ENCODE results near the gene KCNQ1. TPM values are rescaled to one million over a fixed set of nuclear protein-coding genes. Genes with fewer than 3 reads are reported as not detected.

Gene KCNQ1
- total and polyA plus RNA-seq, 7 experiments from 2014 or later: 14.7 to 46.4 (median 36.9) TPM

DNA sequence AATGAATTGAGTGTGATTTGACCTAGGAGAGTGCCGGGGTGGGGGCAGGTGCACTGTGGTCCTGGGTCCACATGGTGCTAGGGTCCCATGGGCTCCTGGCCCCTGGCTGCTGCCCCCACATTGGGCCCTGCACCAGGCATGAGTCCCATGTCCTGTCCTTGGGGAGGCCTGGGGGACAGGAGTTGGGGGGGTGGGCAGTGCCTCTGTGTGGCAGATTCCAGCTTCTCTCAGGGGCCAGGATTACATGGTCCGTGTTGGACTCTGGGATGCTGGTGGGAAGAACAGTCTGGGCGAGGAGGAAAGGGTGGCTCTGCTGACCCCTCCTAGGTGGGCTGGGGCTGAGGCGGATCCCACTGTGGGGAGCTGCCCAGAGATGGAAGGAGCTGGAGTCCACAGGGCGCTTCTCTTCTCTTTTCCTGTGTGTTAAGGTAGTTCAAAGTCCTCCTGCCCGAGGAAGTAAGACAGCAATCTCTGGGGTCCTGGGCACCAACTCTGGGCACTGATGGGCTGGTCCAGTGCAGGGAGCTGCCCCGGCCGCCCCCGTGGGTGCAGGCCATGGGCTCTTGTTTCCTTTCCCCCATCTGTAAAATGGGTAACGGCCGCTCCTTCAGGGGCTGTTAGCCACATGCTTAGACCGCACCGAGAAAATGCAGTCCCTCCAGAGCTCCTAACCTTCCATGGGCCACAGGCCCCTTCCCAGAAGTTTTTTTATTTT, 19.8 kb downstream of the KCNQ1 start:
- no peak for ATAC-seq
- no peak for DNase-seq
- H3K4me3 ChIP-seq (ENCODE audit: low read length): no peak overlapping the region
- CTCF ChIA-PET: interaction anchor here (1.3 to 1.9 kb wide), 2 partner anchors 20 to 44 kb away, joined by 3 to 6 read pairs; partner anchors contain the start of genes KCNQ1 and TRPM5
- Mint-ChIP-seq H3K27ac (peak overlapping the region in 6 of 9 donors; percentile 42 to 81 (median 67)), H3K4me1 (peaks cover 30 to 92% (median 58%) of the 10 kb centered on the region in 7 donors), H3K27me3 (peaks cover 0 to 10% (median 0%) of the 10 kb centered on the region in 5 donors), H3K36me3 (no peaks in the 10 kb centered on the region), H3K9me3 (no peaks in the 10 kb centered on the region), H3K4me3 (peak overlapping the region in 4 of 10 donors; percentile 32 to 51 (median 40))
- H3K9me3 ChIP-seq (ENCODE audit: control insufficient read depth in 2 of 3, low read length in 3 of 3): no peaks in the 10 kb centered on the region
- H3K27me3 ChIP-seq (ENCODE audit: control insufficient read depth in 2 of 2, insufficient read depth in 2 of 2, low read length in 2 of 2): no peaks in the 10 kb centered on the region
- intact Hi-C loops (cut with micrococcal nuclease): loop anchor here in 1 of 2 donors (5.0 kb wide), 1 partner anchor 162 kb away; the partner anchor contains the start of genes C11orf21 and TSPAN32
- peaks cover 17 to 63% of the 10 kb centered on the region in 2 donors for H3K4me1 ChIP-seq (ENCODE audit: control insufficient read depth in 2 of 2, insufficient read depth in 2 of 2, low read length in 2 of 2)
- H3K27ac ChIP-seq (ENCODE audit: low read depth, low read length): no peak overlapping the region
- POLR2A ChIA-PET: interaction anchor here (0.8 to 2.2 kb wide), 4 partner anchors 10 to 340 kb away, joined by 3 to 8 read pairs (median 5); no protein-coding TSS in a partner anchor
- no peaks in the 10 kb centered on the region for H3K36me3 ChIP-seq (ENCODE audit: control insufficient read depth in 2 of 3, insufficient read depth in 3 of 3, low read length in 3 of 3)

DNA sequence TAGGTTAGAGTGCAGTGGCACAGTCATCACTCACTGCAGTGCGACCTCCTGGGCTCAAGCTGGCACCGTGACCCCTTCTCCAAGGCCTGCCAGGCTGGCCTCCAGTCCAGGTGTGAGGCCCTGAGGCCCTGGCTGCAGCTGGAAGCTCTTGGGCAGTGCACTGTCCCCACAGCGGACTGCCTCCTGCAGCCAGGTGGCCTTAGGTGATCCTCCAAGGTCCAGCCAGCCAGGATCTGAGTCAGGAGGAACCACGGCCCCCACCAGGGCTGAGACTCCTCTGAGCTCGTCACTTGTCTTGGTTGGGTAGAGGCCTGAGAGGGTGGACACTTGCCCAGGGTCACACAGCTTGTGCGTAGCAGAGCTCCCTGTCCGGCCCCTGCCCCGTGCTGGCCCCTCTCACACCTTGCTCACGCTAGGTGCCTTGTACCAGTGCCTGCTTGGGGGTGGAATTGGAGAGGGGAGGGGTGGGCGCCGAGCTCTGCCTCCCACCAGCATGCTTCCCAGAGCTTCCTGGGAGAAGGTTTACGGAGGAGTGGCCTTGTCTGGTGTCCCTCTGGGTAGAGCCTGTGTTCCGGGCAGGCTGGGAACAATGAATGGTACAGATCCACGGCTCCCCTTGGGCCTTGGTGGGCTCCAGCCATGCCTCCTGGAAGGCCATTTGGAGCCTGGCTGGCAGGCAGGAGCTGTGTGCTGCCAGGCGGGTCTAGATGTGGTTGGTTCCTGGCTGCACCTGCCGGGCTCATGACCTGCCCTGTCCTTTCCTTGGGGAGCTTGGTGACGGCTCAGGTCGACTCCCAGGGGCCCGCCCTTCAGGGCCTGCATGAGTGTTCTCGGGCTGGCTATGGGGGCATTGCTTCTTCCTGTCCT, 20.6 kb downstream of the KCNQ1 start:
- Histone ChIP-seq H3K4me3 (ENCODE audit: low read length) (no peak overlapping the region), H3K27ac (ENCODE audit: low read depth, low read length) (no peak overlapping the region), H3K4me1 (ENCODE audit: control insufficient read depth in 2 of 2, insufficient read depth in 2 of 2, low read length in 2 of 2) (peaks cover 17 to 57% of the 10 kb centered on the region in 2 donors), H3K9me3 (ENCODE audit: control insufficient read depth in 2 of 3, low read length in 3 of 3) (no peaks in the 10 kb centered on the region), H3K36me3 (ENCODE audit: control insufficient read depth in 2 of 3, insufficient read depth in 3 of 3, low read length in 3 of 3) (no peaks in the 10 kb centered on the region), H3K27me3 (ENCODE audit: control insufficient read depth in 2 of 2, insufficient read depth in 2 of 2, low read length in 2 of 2) (no peaks in the 10 kb centered on the region)
- no peak for DNase-seq
- no peaks in the 10 kb centered on the region for H3K9me3 Mint-ChIP-seq
- ChIA-PET CTCF (interaction anchor here (0.7 to 1.9 kb wide), 3 partner anchors 16 to 45 kb away, joined by 3 to 6 read pairs (median 3); partner anchors contain the start of genes KCNQ1 and TRPM5), POLR2A (interaction anchor here (0.8 to 2.2 kb wide), 4 partner anchors 11 to 341 kb away, joined by 3 to 8 read pairs (median 5); no protein-coding TSS in a partner anchor)
- peak overlapping the region in 3 of 9 donors; percentile 42 to 63 (median 62) for H3K27ac Mint-ChIP-seq
- peaks cover 0 to 4% (median 0%) of the 10 kb centered on the region in 5 donors for H3K36me3 Mint-ChIP-seq
- peak overlapping the region in 6 of 10 donors; percentile 19 to 86 (median 41) for H3K4me3 Mint-ChIP-seq
- peaks cover 30 to 96% (median 63%) of the 10 kb centered on the region in 7 donors for H3K4me1 Mint-ChIP-seq
- intact Hi-C loops (cut with micrococcal nuclease): loop anchor here (2.0 to 5.0 kb wide), 4 partner anchors 19 to 163 kb away; partner anchors contain the start of genes C11orf21 (in 1 of the 2) and TSPAN32 (in 1 of the 2)
- peaks cover 0 to 12% (median 0%) of the 10 kb centered on the region in 5 donors for H3K27me3 Mint-ChIP-seq
- no peak for ATAC-seq

DNA sequence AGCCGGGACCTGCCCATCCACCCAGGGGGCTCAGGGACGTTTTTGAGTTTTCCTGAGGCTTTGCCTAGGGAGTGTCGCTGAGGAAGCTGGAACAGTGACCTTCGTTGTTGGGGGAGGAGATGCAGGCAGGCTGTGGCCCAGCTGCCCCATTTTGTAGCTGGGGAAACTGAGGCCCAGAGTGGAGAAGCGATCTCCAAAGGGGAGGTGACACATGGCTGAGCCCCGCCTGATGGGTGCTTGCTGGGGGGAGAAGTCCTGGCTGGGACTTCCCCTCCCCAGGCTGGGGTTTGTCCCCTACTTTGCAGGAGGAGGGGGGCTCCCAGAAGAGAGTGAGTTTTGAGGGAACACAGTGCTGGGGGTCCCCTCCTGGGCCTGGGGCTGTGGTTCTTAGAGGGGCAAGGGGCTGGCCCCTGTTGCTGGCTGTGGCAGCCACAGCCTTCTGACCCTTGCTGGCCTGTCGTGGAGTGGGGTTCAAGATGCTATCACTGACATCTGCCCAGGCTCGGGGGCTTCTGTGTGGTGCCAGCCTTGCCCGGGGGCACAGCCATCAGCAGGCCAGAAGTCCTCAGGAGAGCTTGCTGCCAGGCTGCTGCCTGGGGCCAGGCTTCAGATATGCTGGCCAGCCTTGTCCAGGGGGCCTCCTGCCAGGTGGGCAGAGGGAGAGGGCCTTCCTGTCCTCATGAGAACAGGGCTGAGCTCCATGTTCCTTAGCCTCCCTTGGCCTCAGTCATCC, 21.4 kb downstream of the KCNQ1 start:
- Mint-ChIP-seq H3K27me3 (peaks cover 0 to 12% (median 0%) of the 10 kb centered on the region in 5 donors), H3K4me1 (peaks cover 30 to 93% (median 60%) of the 10 kb centered on the region in 7 donors), H3K9me3 (no peaks in the 10 kb centered on the region), H3K36me3 (peaks cover 0 to 4% (median 0%) of the 10 kb centered on the region in 5 donors), H3K4me3 (peak overlapping the region; percentile 42 to 93 (median 84)), H3K27ac (peak overlapping the region in 4 of 9 donors; percentile 29 to 64 (median 60))
- Histone ChIP-seq H3K4me1 (ENCODE audit: control insufficient read depth in 2 of 2, insufficient read depth in 2 of 2, low read length in 2 of 2) (peaks cover 17 to 57% of the 10 kb centered on the region in 2 donors), H3K9me3 (ENCODE audit: control insufficient read depth in 2 of 3, low read length in 3 of 3) (no peaks in the 10 kb centered on the region), H3K4me3 (ENCODE audit: low read length) (peak overlapping the region; percentile 45), H3K36me3 (ENCODE audit: control insufficient read depth in 2 of 3, insufficient read depth in 3 of 3, low read length in 3 of 3) (no peaks in the 10 kb centered on the region), H3K27ac (ENCODE audit: low read depth, low read length) (no peak overlapping the region), H3K27me3 (ENCODE audit: control insufficient read depth in 2 of 2, insufficient read depth in 2 of 2, low read length in 2 of 2) (no peaks in the 10 kb centered on the region)
- ChIA-PET POLR2A (interaction anchor here (0.6 to 2.2 kb wide), 3 partner anchors 12 to 35 kb away, joined by 3 to 8 read pairs (median 3); no protein-coding TSS in a partner anchor), CTCF (interaction anchor here (0.7 to 1.3 kb wide), 2 partner anchors 15 to 22 kb away, joined by 3 read pairs; partner anchors contain the start of genes KCNQ1 and TRPM5)
- DNase-seq (no peak), ATAC-seq (no peak)
- intact Hi-C loops (cut with micrococcal nuclease): loop anchor here (2.0 to 5.0 kb wide), 4 partner anchors 19 to 164 kb away; partner anchors contain the start of genes C11orf21 (in 1 of the 2) and TSPAN32 (in 1 of the 2)

DNA sequence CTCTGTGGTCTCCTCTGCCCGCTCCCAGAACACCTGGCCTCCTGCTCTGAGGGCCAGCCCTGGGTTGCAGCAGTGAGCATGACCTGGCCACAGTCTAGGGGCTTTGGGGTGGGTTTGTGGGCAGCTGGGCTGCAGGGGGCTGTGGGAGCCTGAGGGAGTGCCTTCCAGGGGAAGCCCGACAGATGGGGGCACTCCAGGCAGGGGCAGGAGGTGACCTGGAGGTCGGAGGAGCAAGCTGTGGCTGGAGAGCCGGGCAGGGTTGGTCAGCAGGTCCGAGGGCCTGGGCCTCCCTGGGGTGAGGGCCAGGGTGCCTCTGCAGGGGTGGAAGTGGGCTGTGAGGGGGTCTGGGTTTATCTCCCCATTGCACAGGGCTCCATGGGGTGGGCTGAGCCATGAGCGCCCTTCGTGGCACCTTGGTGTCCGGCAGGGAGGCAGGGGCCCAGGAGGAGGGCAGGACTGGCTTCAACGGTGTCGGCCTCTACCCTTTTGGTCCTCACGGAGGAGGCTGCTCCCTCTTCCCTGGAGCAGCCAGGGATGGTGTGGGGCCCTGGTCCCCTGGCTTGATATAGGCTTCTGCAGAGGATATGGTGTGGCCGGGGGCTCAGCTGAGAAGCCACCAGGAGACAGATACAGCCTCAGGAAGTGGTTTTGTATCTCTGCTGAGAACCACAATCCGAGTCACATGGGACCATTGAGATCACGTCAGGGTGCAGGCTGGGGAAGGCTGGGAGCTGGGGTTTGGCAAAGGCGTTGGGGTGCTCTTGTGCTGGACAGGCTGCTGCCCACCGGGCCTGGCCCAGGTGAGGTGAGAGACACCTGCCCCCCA, 22.3 kb downstream of the KCNQ1 start:
- Mint-ChIP-seq H3K9me3 (peaks cover 0 to 5% (median 0%) of the 10 kb centered on the region in 11 donors), H3K36me3 (peaks cover 0 to 10% (median 0%) of the 10 kb centered on the region in 5 donors), H3K4me3 (peak overlapping the region; percentile 75 to 93 (median 84)), H3K27me3 (peaks cover 0 to 12% (median 0%) of the 10 kb centered on the region in 5 donors), H3K27ac (peak overlapping the region; percentile 57 to 96 (median 79)), H3K4me1 (peaks cover 35 to 93% (median 65%) of the 10 kb centered on the region in 7 donors)
- intact Hi-C loops (cut with micrococcal nuclease): loop anchor here (1.0 to 5.0 kb wide), 6 partner anchors 20 to 418 kb away; partner anchors contain the start of genes C11orf21 (in 1 of the 2), CDKN1C (in 1 of the 2), TRPM5 (in 1 of the 2) and TSPAN32 (in 1 of the 2)
- H3K27me3 ChIP-seq (ENCODE audit: control insufficient read depth in 2 of 2, insufficient read depth in 2 of 2, low read length in 2 of 2): no peaks in the 10 kb centered on the region
- peak; percentile 95 for ATAC-seq
- peak overlapping the region; percentile 45 for H3K4me3 ChIP-seq (ENCODE audit: low read length)
- no peaks in the 10 kb centered on the region for H3K36me3 ChIP-seq (ENCODE audit: control insufficient read depth in 2 of 3, insufficient read depth in 3 of 3, low read length in 3 of 3)
- peak in 8 of 9 donors; percentile 53 to 80 (median 74) for DNase-seq
- peaks cover 17 to 57% of the 10 kb centered on the region in 2 donors for H3K4me1 ChIP-seq (ENCODE audit: control insufficient read depth in 2 of 2, insufficient read depth in 2 of 2, low read length in 2 of 2)
- H3K27ac ChIP-seq (ENCODE audit: low read depth, low read length): peak overlapping the region; percentile 52
- H3K9me3 ChIP-seq (ENCODE audit: control insufficient read depth in 2 of 3, low read length in 3 of 3): no peaks in the 10 kb centered on the region
- ChIA-PET POLR2A (interaction anchor here (0.5 to 2.0 kb wide), 5 partner anchors 7 to 36 kb away, joined by 3 to 7 read pairs (median 3); no protein-coding TSS in a partner anchor), CTCF (interaction anchor here (0.7 to 2.1 kb wide), 4 partner anchors 18 to 66 kb away, joined by 3 to 9 read pairs (median 5); no protein-coding TSS in a partner anchor)

DNA sequence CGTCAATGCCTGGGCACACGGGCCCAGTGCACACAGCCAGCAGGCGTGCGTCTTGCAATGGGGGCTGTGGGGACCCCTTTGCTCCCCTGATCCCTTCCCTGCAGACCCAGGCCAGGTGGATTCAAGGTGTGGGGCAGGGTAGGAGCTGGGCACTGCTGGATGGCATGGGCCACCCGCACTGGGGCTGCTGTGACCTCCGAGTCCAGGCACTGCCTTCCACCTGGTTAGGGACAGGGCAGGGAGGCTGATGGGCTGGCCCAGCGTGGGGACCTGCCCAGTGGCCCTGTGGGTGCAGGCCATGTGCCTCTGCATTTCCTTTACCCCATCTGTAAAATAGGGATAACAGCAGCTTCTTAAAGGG, 22.9 kb downstream of the KCNQ1 start:
- H3K4me1 Mint-ChIP-seq: peaks cover 35 to 92% (median 64%) of the 10 kb centered on the region in 7 donors
- Histone ChIP-seq H3K36me3 (ENCODE audit: control insufficient read depth in 2 of 3, insufficient read depth in 3 of 3, low read length in 3 of 3) (no peaks in the 10 kb centered on the region), H3K4me1 (ENCODE audit: control insufficient read depth in 2 of 2, insufficient read depth in 2 of 2, low read length in 2 of 2) (peaks cover 17 to 57% of the 10 kb centered on the region in 2 donors), H3K4me3 (ENCODE audit: low read length) (peak overlapping the region; percentile 45), H3K27ac (ENCODE audit: low read depth, low read length) (peak overlapping the region; percentile 10), H3K27me3 (ENCODE audit: control insufficient read depth in 2 of 2, insufficient read depth in 2 of 2, low read length in 2 of 2) (no peaks in the 10 kb centered on the region), H3K9me3 (ENCODE audit: control insufficient read depth in 2 of 3, low read length in 3 of 3) (no peaks in the 10 kb centered on the region)
- H3K27me3 Mint-ChIP-seq: peaks cover 0 to 12% (median 0%) of the 10 kb centered on the region in 5 donors
- peaks cover 0 to 12% (median 0%) of the 10 kb centered on the region in 5 donors for H3K36me3 Mint-ChIP-seq
- H3K27ac Mint-ChIP-seq: peak overlapping the region; percentile 57 to 96 (median 79)
- no peak for ATAC-seq
- POLR2A ChIA-PET: interaction anchor here (0.6 to 2.0 kb wide), 3 partner anchors 8 to 87 kb away, joined by 3 to 7 read pairs (median 6); no protein-coding TSS in a partner anchor
- intact Hi-C loops (cut with micrococcal nuclease): loop anchor here (1.0 to 5.0 kb wide), 6 partner anchors 21 to 418 kb away; partner anchors contain the start of genes C11orf21 (in 1 of the 2), CDKN1C (in 1 of the 2), TRPM5 (in 1 of the 2) and TSPAN32 (in 1 of the 2)
- DNase-seq: no peak
- H3K4me3 Mint-ChIP-seq: peak overlapping the region; percentile 75 to 93 (median 84)
- CTCF ChIA-PET: interaction anchor here (1.1 to 2.1 kb wide), 3 partner anchors 18 to 64 kb away, joined by 4 to 9 read pairs (median 6); no protein-coding TSS in a partner anchor
- H3K9me3 Mint-ChIP-seq: peaks cover 0 to 5% (median 0%) of the 10 kb centered on the region in 11 donors

All from naive thymus-derived CD4-positive, alpha-beta T cell (primary cell).